GM12873 (cell line): ENCODE data around the gene F8.

Experiments
- CTCF ChIP-seq: IDR thresholded peaks from 2 replicates; pipeline ENCODE4 v1.5.1; 2012; ENCODE audit warnings: low read depth, mild to moderate bottlenecking, moderate library complexity, low read length, control low read depth; ENCODE audit not compliant: insufficient read depth; ENCODE audit errors: missing control alignments

Gene F8

GRCh38 chrX:155028129-155028528, 5.6 kb upstream of the F8 start:
- no peak for TF ChIP-seq CTCF

- TF ChIP-seq CTCF, result no peak
These were observed 5.1 kb upstream of the F8 start for GRCh38 chrX:155027509-155028066.

- TF ChIP-seq CTCF, result no peak
These were observed 4.4 kb upstream of the F8 start, which contains the start of gene FUNDC2 for GRCh38 chrX:155026727-155027508. Gene FUNDC2, plus strand, starts transcription at chrX:155026844. Its CDS starts 95 bp downstream, at chrX:155026939.

GRCh38 chrX:155026420-155026726, 3.9 kb upstream of the F8 start:
- no peak for TF ChIP-seq CTCF

GRCh38 chrX:155023907-155024833, 1.6 kb upstream of the F8 start:
- TF ChIP-seq CTCF, result no peak

GRCh38 chrX:155020591-155020990, 1.9 kb downstream of the F8 start:
- no peak for TF ChIP-seq CTCF

GRCh38 chrX:155009994-155010472, 12.5 kb downstream of the F8 start:
- TF ChIP-seq CTCF, result no peak
